Tibial nerve (tissue), 4 donors: ENCODE measurements around the gene CT83. TPM values are rescaled to one million over a fixed set of nuclear protein-coding genes. Genes with fewer than 3 reads are reported as not detected.

Experiments
- DNase-seq, 2 donors: peaks; one replicate each; pipeline ENCODE4 v3.0.0-alpha.2; 2019; ENCODE audit warnings: low spot score in 2 of 2
- H3K27ac ChIP-seq, 4 donors: fragments of 200-600 bp; sonication (generic) in 3 of 4; one replicate each; pipeline ENCODE4 v1.5.1; 2017 to 2019; ENCODE audit warnings: mild to moderate bottlenecking in 1 of 4
- H3K27me3 ChIP-seq, 2 donors: fragments of 200-600 bp; sonication (generic) in 1 of 2; one replicate each; pipeline versions ENCODE4 v1.5.1 to v1.6.0; 2017 to 2019
- H3K36me3 ChIP-seq, 3 donors: fragments of 200-600 bp; sonication (generic); one replicate each; pipeline ENCODE4 v1.5.1; 2018 to 2019
- H3K4me1 ChIP-seq, 4 donors: fragments of 200-600 bp; sonication (generic) in 3 of 4; one replicate each; pipeline ENCODE4 v1.5.1; 2017 to 2019
- H3K4me3 ChIP-seq, 4 donors: fragments of 200-600 bp; sonication (generic) in 3 of 4; one replicate each; pipeline ENCODE4 v1.5.1; 2017 to 2019; ENCODE audit warnings: mild to moderate bottlenecking in 1 of 4, moderate library complexity in 1 of 4
- H3K9me3 ChIP-seq, 4 donors: fragments of 200-600 bp; sonication (generic) in 3 of 4; one replicate each; pipeline ENCODE4 v1.5.1; 2017 to 2019
- EP300 ChIP-seq, 2 donors: sonication (generic); formaldehyde crosslinking; IDR thresholded peaks; one replicate each; pipeline ENCODE4 v1.6.1; 2017; ENCODE audit warnings: antibody characterized with exemption in 2 of 2, mild to moderate bottlenecking in 1 of 2
- POLR2A ChIP-seq, 2 donors: fragments of 450-650 bp; IDR thresholded peaks; one replicate each; pipeline ENCODE4 v1.6.1; 2017; ENCODE audit warnings: antibody characterized with exemption in 2 of 2, mild to moderate bottlenecking in 2 of 2, moderate library complexity in 2 of 2
- WGBS, 2 donors: methylation state at CpG; one replicate each; pipeline ENCODE4 v1.1.5; 2018; 5-methylcytosine and 5-hydroxymethylcytosine counted together
- total RNA-seq, 4 donors: library from RNA; depleted of rRNA; stranded (reverse); fragments of >200 nt; gene quantifications; one replicate each; pipeline ENCODE4 v1.1.0, GENCODE V29; 2016
- TF ChIP-seq, protein P1 (sequence below), 5 experiments: fragments of 200-600 bp in 3 of 5; fragments of 450-650 bp in 2 of 5; sonication (generic) in 3 of 5; IDR thresholded peaks; one replicate each; pipeline ENCODE4 v1.5.1; 2016 to 2019; ENCODE audit warnings: antibody characterized with exemption in 5 of 5, mild to moderate bottlenecking in 3 of 5, moderate library complexity in 2 of 5

The CT83 gene
- total RNA-seq, 4 donors from 2014 or later = not detected

DNA sequence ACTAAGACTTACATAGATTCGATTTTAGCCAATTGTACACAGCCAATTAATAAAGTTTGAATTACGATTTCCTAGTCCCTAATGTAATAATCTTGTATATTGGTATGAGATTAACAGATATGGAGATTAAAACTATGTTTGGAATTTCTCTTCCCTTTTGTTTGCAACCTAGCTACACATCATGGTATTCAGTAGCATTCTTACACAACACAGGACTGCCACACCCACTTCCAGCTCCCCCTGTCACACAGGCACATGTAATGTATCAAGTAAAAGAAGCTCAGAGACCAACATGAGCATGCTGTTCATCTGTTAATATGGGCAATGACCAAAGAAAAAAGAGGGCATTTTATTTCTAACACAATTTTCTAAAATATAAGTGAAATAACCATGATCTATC lies 13.6 kb downstream of the CT83 start:
- TF ChIP-seq POLR2A (IDR thresholded peaks at IDR 0.05) = no peak
- TF ChIP-seq, protein P1, sequence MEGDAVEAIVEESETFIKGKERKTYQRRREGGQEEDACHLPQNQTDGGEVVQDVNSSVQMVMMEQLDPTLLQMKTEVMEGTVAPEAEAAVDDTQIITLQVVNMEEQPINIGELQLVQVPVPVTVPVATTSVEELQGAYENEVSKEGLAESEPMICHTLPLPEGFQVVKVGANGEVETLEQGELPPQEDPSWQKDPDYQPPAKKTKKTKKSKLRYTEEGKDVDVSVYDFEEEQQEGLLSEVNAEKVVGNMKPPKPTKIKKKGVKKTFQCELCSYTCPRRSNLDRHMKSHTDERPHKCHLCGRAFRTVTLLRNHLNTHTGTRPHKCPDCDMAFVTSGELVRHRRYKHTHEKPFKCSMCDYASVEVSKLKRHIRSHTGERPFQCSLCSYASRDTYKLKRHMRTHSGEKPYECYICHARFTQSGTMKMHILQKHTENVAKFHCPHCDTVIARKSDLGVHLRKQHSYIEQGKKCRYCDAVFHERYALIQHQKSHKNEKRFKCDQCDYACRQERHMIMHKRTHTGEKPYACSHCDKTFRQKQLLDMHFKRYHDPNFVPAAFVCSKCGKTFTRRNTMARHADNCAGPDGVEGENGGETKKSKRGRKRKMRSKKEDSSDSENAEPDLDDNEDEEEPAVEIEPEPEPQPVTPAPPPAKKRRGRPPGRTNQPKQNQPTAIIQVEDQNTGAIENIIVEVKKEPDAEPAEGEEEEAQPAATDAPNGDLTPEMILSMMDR (IDR thresholded peaks at IDR 0.05) = no peak
- no peak for TF ChIP-seq EP300 (IDR thresholded peaks at IDR 0.05)
- no peaks in the 10 kb centered on the region for H3K4me1 ChIP-seq
- H3K4me3 ChIP-seq = no peak overlapping the region
- no peak overlapping the region for H3K27ac ChIP-seq
- H3K27me3 ChIP-seq = no peaks in the 10 kb centered on the region
- no peaks in the 10 kb centered on the region for H3K36me3 ChIP-seq
- no peak for DNase-seq
- 63 to 90% methylated on average over 2 of the region's 2 CpGs for WGBS, 2 donors
- no peaks in the 10 kb centered on the region for H3K9me3 ChIP-seq

DNA sequence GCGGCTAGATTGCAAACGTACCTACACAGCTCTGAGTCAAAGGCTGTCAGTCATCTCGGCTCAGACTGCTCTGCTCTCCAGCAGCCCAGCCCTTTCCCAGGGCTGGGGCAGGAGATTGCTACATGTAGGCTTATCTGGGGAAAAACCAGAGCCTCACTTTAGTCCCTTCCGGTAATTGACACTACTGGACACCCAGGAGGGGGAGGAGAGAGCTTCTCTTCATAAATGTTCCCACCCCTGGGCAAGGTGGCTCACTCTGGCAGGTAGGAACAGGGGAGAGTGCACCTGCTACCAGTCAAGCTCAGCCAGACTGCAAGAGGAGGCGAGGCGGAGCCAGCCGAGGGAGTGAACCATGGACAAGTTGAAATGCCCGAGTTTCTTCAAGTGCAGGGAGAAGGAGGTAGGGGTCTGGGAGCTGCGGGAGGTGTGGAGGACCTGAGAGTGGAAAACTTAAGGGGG lies 26.4 kb downstream of the CT83 start, which contains the start of gene SLC6A14:
SLC6A14 (plus strand) TSS at position 249 of the 459 bp plus-strand sequence; CDS start at position 353, 104 bp downstream.
- WGBS, 2 donors = 58 to 88% methylated on average over 5 to 9 of the region's 9 CpGs
- Histone ChIP-seq H3K36me3 (no peaks in the 10 kb centered on the region), H3K27ac (no peak within 1 kb of the TSS), H3K9me3 (no peaks in the 10 kb centered on the region), H3K4me3 (no peak within 1 kb of the TSS), H3K4me1 (no peaks in the 10 kb centered on the region), H3K27me3 (peaks cover 0 to 7% of the 10 kb centered on the region in 2 donors)
- TF ChIP-seq EP300 (IDR thresholded peaks at IDR 0.05) (no peak), POLR2A (IDR thresholded peaks at IDR 0.05) (no peak)
- TF ChIP-seq, protein P1 (IDR thresholded peaks at IDR 0.05) = no peak
- no peak for DNase-seq

DNA sequence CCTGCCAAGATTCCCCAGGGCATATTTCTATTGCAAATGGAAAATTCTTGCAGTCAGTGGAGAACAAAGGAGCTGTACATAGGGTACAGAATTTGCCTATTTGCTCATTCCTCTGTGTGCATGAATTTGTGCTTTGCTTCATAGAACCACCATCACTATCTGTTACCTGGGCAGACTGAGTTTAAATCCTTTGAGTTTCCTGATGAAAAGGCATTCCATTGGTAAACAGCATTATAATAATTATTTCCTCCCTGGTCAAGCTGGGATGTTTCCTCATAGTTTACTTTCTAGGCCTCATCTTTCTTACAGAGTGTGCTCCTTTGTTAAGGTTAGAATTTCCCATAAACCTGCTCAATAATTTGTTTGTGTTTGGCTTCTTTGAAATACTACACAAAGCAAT lies 27.2 kb downstream of the CT83 start:
- H3K4me1 ChIP-seq = no peaks in the 10 kb centered on the region
- no peaks in the 10 kb centered on the region for H3K36me3 ChIP-seq
- DNase-seq = no peak
- no peaks in the 10 kb centered on the region for H3K9me3 ChIP-seq
- no peak overlapping the region for H3K27ac ChIP-seq
- H3K27me3 ChIP-seq = peaks cover 0 to 7% of the 10 kb centered on the region in 2 donors
- TF ChIP-seq, protein P1 (IDR thresholded peaks at IDR 0.05) = no peak
- TF ChIP-seq POLR2A (IDR thresholded peaks at IDR 0.05) (no peak), EP300 (IDR thresholded peaks at IDR 0.05) (no peak)
- no peak overlapping the region for H3K4me3 ChIP-seq

DNA sequence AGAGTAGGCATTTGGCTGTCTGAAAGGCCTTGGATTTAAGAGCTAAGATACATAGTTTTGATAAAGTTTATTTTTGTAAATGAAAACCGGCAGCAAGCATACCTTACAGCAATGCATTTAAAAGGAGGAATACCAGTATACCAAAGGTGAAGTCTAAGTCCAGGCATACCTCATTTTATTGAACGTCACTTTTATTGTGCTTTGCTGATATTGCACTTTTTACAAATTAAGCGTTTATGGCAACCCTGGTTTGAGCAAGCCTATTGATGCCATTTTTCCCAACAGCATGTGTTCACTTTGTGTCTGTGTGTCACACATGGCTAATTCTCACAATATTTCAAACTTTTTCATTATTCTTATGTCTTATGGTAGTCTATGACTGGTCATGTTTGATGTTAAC lies 34.8 kb downstream of the CT83 start:
- Histone ChIP-seq H3K27ac (no peak overlapping the region), H3K36me3 (no peaks in the 10 kb centered on the region), H3K4me3 (no peak overlapping the region), H3K4me1 (no peaks in the 10 kb centered on the region), H3K27me3 (peaks cover 0 to 4% of the 10 kb centered on the region in 2 donors), H3K9me3 (no peaks in the 10 kb centered on the region)
- 84 to 91% methylated on average over 3 of the region's 3 CpGs for WGBS, 2 donors
- no peak for DNase-seq
- no peak for TF ChIP-seq EP300 (IDR thresholded peaks at IDR 0.05)
- no peak for TF ChIP-seq POLR2A (IDR thresholded peaks at IDR 0.05)
- TF ChIP-seq, protein P1 (IDR thresholded peaks at IDR 0.05) = no peak

DNA sequence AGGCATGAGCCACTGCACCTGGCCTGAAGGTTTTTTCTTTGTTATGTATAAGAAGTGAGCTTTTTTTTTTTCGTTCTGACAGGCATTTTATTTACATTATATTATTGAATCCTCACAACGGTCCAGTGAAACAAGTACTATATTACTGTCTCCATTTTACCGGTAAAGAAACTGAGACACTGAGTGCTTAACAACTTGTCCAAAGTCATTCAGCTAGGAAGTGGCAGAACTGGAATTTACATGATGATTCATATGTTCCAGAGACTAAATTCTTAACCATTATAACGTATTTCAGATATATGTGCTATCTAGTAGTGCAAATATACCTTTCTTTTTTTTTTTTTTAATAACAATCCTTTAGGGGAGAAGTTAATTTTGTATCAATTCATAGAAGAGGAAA lies 44.8 kb downstream of the CT83 start:
- WGBS, 2 donors = 64 to 75% methylated on average over 4 of the region's 4 CpGs

More for the DNA sequence above, 44.8 kb downstream of the CT83 start:
- Histone ChIP-seq H3K27ac (no peak overlapping the region), H3K4me3 (no peak overlapping the region), H3K4me1 (no peaks in the 10 kb centered on the region), H3K27me3 (no peaks in the 10 kb centered on the region), H3K36me3 (no peaks in the 10 kb centered on the region), H3K9me3 (no peaks in the 10 kb centered on the region)
- no peak for DNase-seq
- TF ChIP-seq POLR2A (IDR thresholded peaks at IDR 0.05) (no peak), EP300 (IDR thresholded peaks at IDR 0.05) (no peak)
- TF ChIP-seq, protein P1 (IDR thresholded peaks at IDR 0.05) = no peak
